Aorta (tissue), 5 donors: Measurements from ENCODE around the gene OTUB2. TPM values are rescaled to one million over a fixed set of nuclear protein-coding genes. Genes with fewer than 3 reads are reported as not detected.

ENCODE experiments used
- ATAC-seq: fragments of 200-7000 bp; cut with Tn5 transposase; one replicate; pipeline ENCODE4 v1.9.1; 2022; ENCODE audit warnings: moderate library complexity; ENCODE audit not compliant: low FRiP score
- DNase-seq, 2 donors: peaks; one replicate each; pipeline ENCODE4 v3.0.0-alpha.2; 2020
- H3K27ac ChIP-seq, 2 donors: one replicate each; pipeline ENCODE4 v1.5.1; 2013; ENCODE audit warnings: low read length in 2 of 2, mild to moderate bottlenecking in 2 of 2, moderate library complexity in 2 of 2, control low read depth in 1 of 2, inconsistent platforms in 1 of 2, low read depth in 1 of 2
- H3K27me3 ChIP-seq, 2 donors: one replicate each; pipeline ENCODE4 v1.6.1; 2013; ENCODE audit warnings: control low read depth in 1 of 2, low read length in 1 of 2, mild to moderate bottlenecking in 1 of 2, moderate library complexity in 1 of 2; ENCODE audit not compliant: insufficient read depth in 2 of 2, control insufficient read depth in 1 of 2
- H3K36me3 ChIP-seq, 2 donors: one replicate each; pipeline ENCODE4 v1.6.1; 2013; ENCODE audit warnings: control low read depth in 1 of 2, low read length in 1 of 2, mild to moderate bottlenecking in 1 of 2; ENCODE audit not compliant: insufficient read depth in 2 of 2, control insufficient read depth in 1 of 2
- H3K4me1 ChIP-seq, 2 donors: one replicate each; pipeline ENCODE4 v1.6.1; 2013; ENCODE audit warnings: low read length in 2 of 2, control low read depth in 1 of 2, mild to moderate bottlenecking in 1 of 2, moderate library complexity in 1 of 2; ENCODE audit not compliant: insufficient read depth in 2 of 2, control insufficient read depth in 1 of 2
- H3K4me3 ChIP-seq, 2 donors: one replicate each; pipeline ENCODE4 v1.5.1; 2013; ENCODE audit warnings: low read length in 2 of 2, control low read depth in 1 of 2, mild to moderate bottlenecking in 1 of 2
- H3K9me3 ChIP-seq: one replicate; pipeline ENCODE4 v1.6.1; 2013; ENCODE audit warnings: mild to moderate bottlenecking, low read length; ENCODE audit not compliant: control insufficient read depth
- WGBS, 2 donors: extraction: QIAGEN DNeasy Blood & Tissue Kit; methylation state at CpG; one replicate each; pipeline ENCODE4 v1.1.7; 2013; 5-methylcytosine and 5-hydroxymethylcytosine counted together
- intact Hi-C, 2 donors: fragments of 100-400 bp; cut with DNase I; formaldehyde crosslinking; loops; one replicate each; pipeline versions ENCODE4 v1.14.2 to v1.15.0; 2022
- polyA plus RNA-seq, 2 donors: library from polyadenylated mRNA; stranded (reverse); fragments of 200-250 nt; gene quantifications; one replicate each; pipeline ENCODE4 v1.2.3, GENCODE V29; 2013
- total RNA-seq, 2 donors: library from RNA; stranded (reverse); fragmentation: NEBNext Ultra II Directional; extraction: Animal tissue kit (Norgen Biotek cat#: 25700); gene quantifications; one replicate each; pipeline ENCODE4 v1.2.1, GENCODE V29; 2021
- donor health status: healthy with polysubstance abuse.
- donor health status: Bipolar disorder and iron deficiency.
- donor health status: DM: no; HTN: no; CAD: no.
- donor health status: DM: no; HTN: no; CAD: no.
- donor health status: DM: yes; HTN: yes; CAD: no.

OTUB2 gene
- total and polyA plus RNA-seq, 4 donors, result 0.42 to 0.60 TPM; not detected in 2

- Histone ChIP-seq H3K4me1 (no peaks in the 10 kb centered on the region), H3K4me3 (no peak overlapping the region), H3K27me3 (no peaks in the 10 kb centered on the region), H3K9me3 (no peaks in the 10 kb centered on the region), H3K27ac (no peak overlapping the region), H3K36me3 (peaks cover 20 to 33% of the 10 kb centered on the region in 2 donors)
- intact Hi-C loops, result no loop called here
- DNase-seq, result no peak
- 92 to 93% methylated on average over 1 of the region's 1 CpG for WGBS, 2 donors
- ATAC-seq, result no peak
Observed at GRCh38 chr14:94052199-94052598, 26.1 kb downstream of the OTUB2 start.

GRCh38 chr14:94052662-94053061 lies 26.5 kb downstream of the OTUB2 start:
- ATAC-seq, result no peak
- Histone ChIP-seq H3K4me1 (no peaks in the 10 kb centered on the region), H3K4me3 (no peak overlapping the region), H3K9me3 (no peaks in the 10 kb centered on the region), H3K27me3 (no peaks in the 10 kb centered on the region), H3K27ac (no peak overlapping the region), H3K36me3 (peaks cover 19 to 32% of the 10 kb centered on the region in 2 donors)
- WGBS, 2 donors, result 89% methylated on average over 4 of the region's 4 CpGs
- DNase-seq, result no peak
- intact Hi-C loops, result no loop called here

DNA sequence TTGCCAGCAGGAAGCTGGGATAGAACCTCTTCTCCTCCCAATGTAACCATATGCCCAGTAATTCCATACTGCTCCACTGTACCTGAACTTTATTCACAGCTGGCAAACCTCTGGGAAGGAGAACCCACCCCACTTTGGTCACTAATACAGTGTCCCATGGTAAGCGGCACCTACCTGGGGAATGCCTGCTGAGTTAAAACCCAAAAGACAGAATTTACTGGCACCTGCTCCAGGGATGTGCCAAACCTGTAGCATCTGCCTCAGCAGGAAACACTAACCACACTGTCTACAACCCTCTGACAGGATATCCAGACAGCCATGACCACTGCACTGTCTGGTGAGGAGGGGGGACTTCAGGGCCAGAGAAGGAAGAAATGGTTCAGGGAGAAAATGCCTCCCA lies 28.3 kb downstream of the OTUB2 start:
- ATAC-seq, result no peak
- DNase-seq, result no peak
- H3K4me3 ChIP-seq, result no peak overlapping the region
- H3K27me3 ChIP-seq, result no peaks in the 10 kb centered on the region
- intact Hi-C loops, result no loop called here
- H3K4me1 ChIP-seq, result no peaks in the 10 kb centered on the region
- no peaks in the 10 kb centered on the region for H3K9me3 ChIP-seq
- no peak overlapping the region for H3K27ac ChIP-seq
- peaks cover 29 to 37% of the 10 kb centered on the region in 2 donors for H3K36me3 ChIP-seq
- WGBS, 2 donors, result 99 to 100% methylated on average over 1 of the region's 1 CpG

GRCh38 chr14:94054936-94055335 lies 28.8 kb downstream of the OTUB2 start:
- DNase-seq, result no peak
- Histone ChIP-seq H3K9me3 (no peaks in the 10 kb centered on the region), H3K4me1 (no peaks in the 10 kb centered on the region), H3K27me3 (no peaks in the 10 kb centered on the region), H3K27ac (no peak overlapping the region), H3K4me3 (no peak overlapping the region), H3K36me3 (peaks cover 29 to 36% of the 10 kb centered on the region in 2 donors)
- no peak for ATAC-seq
- intact Hi-C loops, result no loop called here
- WGBS, 2 donors, result 92 to 93% methylated on average over 7 of the region's 7 CpGs

DNA sequence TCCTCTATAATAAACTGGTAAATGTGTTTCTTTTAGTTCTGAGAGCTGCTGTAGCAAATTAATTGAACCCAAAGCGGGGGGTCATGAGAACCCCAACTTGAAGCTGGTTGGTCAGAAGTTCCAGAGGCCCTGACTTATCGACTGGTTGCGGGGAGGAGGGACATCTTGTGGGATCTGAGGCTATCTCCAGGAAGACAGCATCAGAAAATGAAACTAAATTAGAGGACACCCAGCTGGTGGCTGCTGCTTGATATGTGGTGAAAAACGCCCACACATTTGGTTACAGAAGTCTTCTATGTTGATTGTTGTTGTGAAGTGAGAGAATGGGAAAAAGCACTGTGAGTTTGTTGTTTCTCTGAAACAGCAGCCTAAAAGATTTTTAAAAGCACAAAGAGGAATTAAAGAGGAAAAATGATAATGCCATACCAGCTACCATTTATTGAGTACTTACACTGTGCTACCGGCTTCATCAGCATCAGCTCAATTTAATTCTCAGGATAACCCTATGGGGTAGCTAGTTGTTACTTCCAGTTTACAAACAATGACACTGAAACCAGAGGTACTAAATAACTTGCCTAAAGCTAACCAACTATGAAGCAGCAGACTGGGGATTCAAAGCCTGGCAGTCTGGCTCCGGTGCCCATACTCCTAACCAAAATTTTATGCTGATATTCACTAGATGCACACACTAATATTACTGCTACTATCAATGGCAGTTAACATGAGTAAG lies 30.6 kb downstream of the OTUB2 start:
- ATAC-seq, result no peak

DNA sequence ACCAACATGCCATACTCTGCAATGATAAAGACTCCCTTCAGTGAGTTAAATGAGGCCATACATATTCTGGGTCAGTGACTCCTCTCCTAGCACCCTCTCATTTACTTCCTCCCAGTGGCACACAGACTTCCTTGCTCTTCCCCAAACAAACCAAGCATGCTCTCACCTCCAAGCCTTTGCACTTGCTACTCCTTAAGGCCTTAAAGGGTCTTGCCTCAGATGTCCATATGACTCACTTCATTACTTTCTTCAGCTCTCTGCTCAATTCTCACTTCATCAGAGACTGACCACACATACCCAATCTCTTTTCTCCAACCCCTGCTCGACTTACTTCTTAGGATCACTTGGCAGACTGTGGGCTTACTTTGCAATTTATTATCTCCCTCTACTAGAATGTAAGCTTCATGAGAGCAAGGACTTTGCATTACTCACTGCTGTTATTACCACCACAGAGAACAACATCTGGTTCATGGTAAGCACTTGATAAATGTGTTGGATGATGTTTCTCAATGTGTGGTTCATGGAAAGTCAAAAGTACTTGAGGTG lies 32.1 kb downstream of the OTUB2 start:
- ATAC-seq (no peak), DNase-seq (no peak)
- no peaks in the 10 kb centered on the region for H3K27me3 ChIP-seq
- peaks cover 2 to 6% of the 10 kb centered on the region in 2 donors for H3K4me1 ChIP-seq
- intact Hi-C loops, result no loop called here
- H3K4me3 ChIP-seq, result no peak overlapping the region
- H3K36me3 ChIP-seq, result peaks cover 26 to 35% of the 10 kb centered on the region in 2 donors
- H3K27ac ChIP-seq, result no peak overlapping the region
- no peaks in the 10 kb centered on the region for H3K9me3 ChIP-seq
- 79 to 84% methylated on average over 1 of the region's 1 CpG for WGBS, 2 donors

More for the DNA sequence above, 30.6 kb downstream of the OTUB2 start:
- Histone ChIP-seq H3K9me3 (no peaks in the 10 kb centered on the region), H3K4me1 (no peaks in the 10 kb centered on the region), H3K36me3 (peaks cover 26 to 37% of the 10 kb centered on the region in 2 donors), H3K4me3 (no peak overlapping the region), H3K27ac (no peak overlapping the region), H3K27me3 (no peaks in the 10 kb centered on the region)
- intact Hi-C loops, result no loop called here
- WGBS, 2 donors, result 90 to 93% methylated on average over 6 of the region's 6 CpGs
- DNase-seq, result no peak

GRCh38 chr14:94058674-94059138 lies 32.6 kb downstream of the OTUB2 start:
- no peak overlapping the region for H3K27ac ChIP-seq
- DNase-seq (no peak), ATAC-seq (no peak)
- H3K4me1 ChIP-seq, result peaks cover 2 to 6% of the 10 kb centered on the region in 2 donors
- peaks cover 26 to 35% of the 10 kb centered on the region in 2 donors for H3K36me3 ChIP-seq
- intact Hi-C loops, result no loop called here
- no peak overlapping the region for H3K4me3 ChIP-seq
- H3K27me3 ChIP-seq, result no peaks in the 10 kb centered on the region
- WGBS, 2 donors, result 86 to 87% methylated on average over 5 of the region's 5 CpGs
- no peaks in the 10 kb centered on the region for H3K9me3 ChIP-seq

DNA sequence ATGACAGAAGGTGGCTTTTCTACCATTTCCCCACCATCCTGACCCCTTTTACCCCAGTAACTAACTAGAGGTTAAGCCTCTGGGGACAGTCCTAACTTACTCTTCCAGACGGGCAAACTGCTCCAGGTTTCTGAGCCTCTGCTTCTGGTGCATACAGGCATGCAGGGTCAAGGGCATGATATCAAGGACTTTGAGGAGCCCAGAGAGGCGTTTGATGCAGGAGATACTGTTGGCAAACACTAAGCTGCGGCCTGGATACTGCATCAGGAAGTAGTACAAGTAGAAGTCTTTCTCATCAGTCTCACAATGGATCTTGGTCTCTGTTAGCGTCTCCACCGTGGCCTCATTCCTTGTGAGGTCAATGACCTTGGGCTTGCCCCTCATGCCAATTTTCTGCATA lies 33.9 kb downstream of the OTUB2 start:
- peaks cover 19 to 30% of the 10 kb centered on the region in 2 donors for H3K36me3 ChIP-seq
- H3K27me3 ChIP-seq, result no peaks in the 10 kb centered on the region
- H3K4me3 ChIP-seq, result no peak overlapping the region
- H3K9me3 ChIP-seq, result no peaks in the 10 kb centered on the region
- WGBS, 2 donors, result 70 to 77% methylated on average over 5 of the region's 5 CpGs
- no peak for ATAC-seq
- H3K4me1 ChIP-seq, result peaks cover 2 to 6% of the 10 kb centered on the region in 2 donors
- intact Hi-C loops, result no loop called here
- DNase-seq, result no peak
- no peak overlapping the region for H3K27ac ChIP-seq
